ENCODE measurements around the gene RPTOR. TPM values are rescaled to one million over a fixed set of nuclear protein-coding genes. Genes with fewer than 3 reads are reported as not detected.

The RPTOR gene
- polyA plus RNA-seq, 1 of the 3 experiments (the other 2 are of a cell fraction): 14.9 TPM

DNA sequence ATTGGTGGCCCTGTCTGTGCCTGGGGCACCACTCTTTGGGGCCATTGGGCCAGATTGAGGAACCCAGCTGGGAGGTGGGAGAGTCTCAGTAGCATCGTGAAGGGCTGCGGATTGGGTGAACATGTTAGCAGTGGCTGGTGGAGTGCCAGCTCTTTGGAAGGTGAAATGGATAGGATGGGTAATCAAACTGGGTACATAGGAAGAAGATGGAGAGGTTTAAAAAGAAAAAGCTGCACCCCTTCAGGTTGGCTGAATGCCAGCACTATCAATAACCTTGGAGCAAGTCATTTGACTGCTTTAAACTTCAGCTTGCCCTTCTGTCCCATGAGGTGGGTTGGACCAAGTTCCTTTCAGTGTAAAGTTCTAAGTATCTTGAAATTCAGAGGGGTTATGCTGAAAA, 95.0 kb downstream of the RPTOR start:
- Histone ChIP-seq H3K4me1 (ENCODE audit: control insufficient read depth in 1 of 2, insufficient read depth in 2 of 2, low read depth in 1 of 2, low read length in 1 of 2) (peaks cover 0 to 15% of the 10 kb centered on the region in 2 experiments; a peak in 2 of 4 replicates), H3K79me2 (ENCODE audit: insufficient read depth) (peaks cover 40% of the 10 kb centered on the region), H3K9me2 (no peaks in the 10 kb centered on the region), H3K9ac (no peak overlapping the region), H3K4me3 (ENCODE audit: low read depth in 2 of 2, low read length in 1 of 2) (no peak overlapping the region), H3K36me3 (replicated peaks in 1 of 2; ENCODE audit: control insufficient read depth in 1 of 2, insufficient read depth in 2 of 2, low read length in 1 of 2) (peaks cover 3 to 7% of the 10 kb centered on the region in 2 experiments), H3F3A (replicated peaks; ENCODE audit: insufficient read depth) (no peaks in the 10 kb centered on the region), H3K4me2 (no peak overlapping the region), H3K27ac (ENCODE audit: low read depth in 2 of 2, low read length in 1 of 2) (no peak overlapping the region), H2AFZ (ENCODE audit: low read depth) (no peak overlapping the region), H3K9me3 (no peaks in the 10 kb centered on the region), H4K20me1 (ENCODE audit: insufficient read depth) (peaks cover 7% of the 10 kb centered on the region; the same call in 1 of the 2 replicates), H3K27me3 (ENCODE audit: insufficient read depth) (no peaks in the 10 kb centered on the region)
- ChIA-PET CTCF (interaction anchor here (0.8 to 2.8 kb wide), 4 partner anchors 8 to 213 kb away, joined by 3 to 17 read pairs (median 4); no protein-coding TSS in a partner anchor), POLR2A (no interaction called here)
- TF ChIP-seq MEF2A (IDR thresholded peaks at IDR 0.05; ENCODE audit: borderline replicate concordance, low read depth) (no peak), NRF1 (IDR thresholded peaks at IDR 0.05; ENCODE audit: low read depth, low read length) (no peak), SIN3A (IDR thresholded peaks at IDR 0.05; ENCODE audit: borderline replicate concordance, low read depth, low read length) (no peak), MXI1 (IDR thresholded peaks at IDR 0.05; ENCODE audit: low read depth, low read length) (no peak), JUND (IDR thresholded peaks at IDR 0.05) (no peak), YY1 (IDR thresholded peaks at IDR 0.05; ENCODE audit: low read depth) (no peak), EZH2phosphoT487 (IDR thresholded peaks at IDR 0.05; ENCODE audit: borderline replicate concordance, low read depth) (no peak), TAF1 (IDR thresholded peaks at IDR 0.05; ENCODE audit: borderline replicate concordance, low read depth, low read length) (no peak), FOXJ3 (CRISPR knock-in tag; IDR thresholded peaks at IDR 0.05) (no peak)
- TF ChIP-seq, protein P1, sequence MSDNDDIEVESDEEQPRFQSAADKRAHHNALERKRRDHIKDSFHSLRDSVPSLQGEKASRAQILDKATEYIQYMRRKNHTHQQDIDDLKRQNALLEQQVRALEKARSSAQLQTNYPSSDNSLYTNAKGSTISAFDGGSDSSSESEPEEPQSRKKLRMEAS (IDR thresholded peaks at IDR 0.05; ENCODE audit: low read depth): no peak
- TF ChIP-seq, protein P2, sequence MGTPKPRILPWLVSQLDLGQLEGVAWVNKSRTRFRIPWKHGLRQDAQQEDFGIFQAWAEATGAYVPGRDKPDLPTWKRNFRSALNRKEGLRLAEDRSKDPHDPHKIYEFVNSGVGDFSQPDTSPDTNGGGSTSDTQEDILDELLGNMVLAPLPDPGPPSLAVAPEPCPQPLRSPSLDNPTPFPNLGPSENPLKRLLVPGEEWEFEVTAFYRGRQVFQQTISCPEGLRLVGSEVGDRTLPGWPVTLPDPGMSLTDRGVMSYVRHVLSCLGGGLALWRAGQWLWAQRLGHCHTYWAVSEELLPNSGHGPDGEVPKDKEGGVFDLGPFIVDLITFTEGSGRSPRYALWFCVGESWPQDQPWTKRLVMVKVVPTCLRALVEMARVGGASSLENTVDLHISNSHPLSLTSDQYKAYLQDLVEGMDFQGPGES (IDR thresholded peaks at IDR 0.05; ENCODE audit: low read depth, low read length): no peak
- TF ChIP-seq, protein P3, sequence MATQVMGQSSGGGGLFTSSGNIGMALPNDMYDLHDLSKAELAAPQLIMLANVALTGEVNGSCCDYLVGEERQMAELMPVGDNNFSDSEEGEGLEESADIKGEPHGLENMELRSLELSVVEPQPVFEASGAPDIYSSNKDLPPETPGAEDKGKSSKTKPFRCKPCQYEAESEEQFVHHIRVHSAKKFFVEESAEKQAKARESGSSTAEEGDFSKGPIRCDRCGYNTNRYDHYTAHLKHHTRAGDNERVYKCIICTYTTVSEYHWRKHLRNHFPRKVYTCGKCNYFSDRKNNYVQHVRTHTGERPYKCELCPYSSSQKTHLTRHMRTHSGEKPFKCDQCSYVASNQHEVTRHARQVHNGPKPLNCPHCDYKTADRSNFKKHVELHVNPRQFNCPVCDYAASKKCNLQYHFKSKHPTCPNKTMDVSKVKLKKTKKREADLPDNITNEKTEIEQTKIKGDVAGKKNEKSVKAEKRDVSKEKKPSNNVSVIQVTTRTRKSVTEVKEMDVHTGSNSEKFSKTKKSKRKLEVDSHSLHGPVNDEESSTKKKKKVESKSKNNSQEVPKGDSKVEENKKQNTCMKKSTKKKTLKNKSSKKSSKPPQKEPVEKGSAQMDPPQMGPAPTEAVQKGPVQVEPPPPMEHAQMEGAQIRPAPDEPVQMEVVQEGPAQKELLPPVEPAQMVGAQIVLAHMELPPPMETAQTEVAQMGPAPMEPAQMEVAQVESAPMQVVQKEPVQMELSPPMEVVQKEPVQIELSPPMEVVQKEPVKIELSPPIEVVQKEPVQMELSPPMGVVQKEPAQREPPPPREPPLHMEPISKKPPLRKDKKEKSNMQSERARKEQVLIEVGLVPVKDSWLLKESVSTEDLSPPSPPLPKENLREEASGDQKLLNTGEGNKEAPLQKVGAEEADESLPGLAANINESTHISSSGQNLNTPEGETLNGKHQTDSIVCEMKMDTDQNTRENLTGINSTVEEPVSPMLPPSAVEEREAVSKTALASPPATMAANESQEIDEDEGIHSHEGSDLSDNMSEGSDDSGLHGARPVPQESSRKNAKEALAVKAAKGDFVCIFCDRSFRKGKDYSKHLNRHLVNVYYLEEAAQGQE (IDR thresholded peaks at IDR 0.05; ENCODE audit: low read depth, low read length): no peak
- TF ChIP-seq, protein P4, sequence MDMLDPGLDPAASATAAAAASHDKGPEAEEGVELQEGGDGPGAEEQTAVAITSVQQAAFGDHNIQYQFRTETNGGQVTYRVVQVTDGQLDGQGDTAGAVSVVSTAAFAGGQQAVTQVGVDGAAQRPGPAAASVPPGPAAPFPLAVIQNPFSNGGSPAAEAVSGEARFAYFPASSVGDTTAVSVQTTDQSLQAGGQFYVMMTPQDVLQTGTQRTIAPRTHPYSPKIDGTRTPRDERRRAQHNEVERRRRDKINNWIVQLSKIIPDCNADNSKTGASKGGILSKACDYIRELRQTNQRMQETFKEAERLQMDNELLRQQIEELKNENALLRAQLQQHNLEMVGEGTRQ (IDR thresholded peaks at IDR 0.05; ENCODE audit: borderline replicate concordance, low read depth, low read length): no peak
- WGBS (ENCODE audit: low lambda C conversion rate): 100% methylated on average over 2 of the region's 2 CpGs
- DNase-seq: no peak
